H9 (cell line): ENCODE measurements around the gene MINDY4. TPM values are rescaled to one million over a fixed set of nuclear protein-coding genes. Genes with fewer than 3 reads are reported as not detected.

ENCODE experiments used
- DNase-seq: peaks from one replicate; pipeline ENCODE4 v3.0.0-alpha.2; 2017
- H2AFZ ChIP-seq: one replicate; pipeline ENCODE4 v1.6.1; 2013; ENCODE audit warnings: mild to moderate bottlenecking, low read length, control low read depth, moderate library complexity
- H2AK5ac ChIP-seq: 2 replicates; pipeline ENCODE4 v1.6.1; 2013; ENCODE audit warnings: low read length, control low read depth, mixed read lengths; ENCODE audit not compliant: insufficient read length
- H2BK120ac ChIP-seq: one replicate; pipeline ENCODE4 v1.6.1; 2013; ENCODE audit warnings: low read depth, mild to moderate bottlenecking, low read length, control low read depth, inconsistent platforms; ENCODE audit not compliant: poor library complexity, severe bottlenecking
- H2BK12ac ChIP-seq: 2 replicates; pipeline ENCODE4 v1.6.1; 2013; ENCODE audit warnings: low read length, control low read depth, mixed read lengths, low read depth; ENCODE audit not compliant: insufficient read length
- H2BK15ac ChIP-seq: 2 replicates; pipeline ENCODE4 v1.6.1; 2013; ENCODE audit warnings: low read depth, low read length, control low read depth
- H2BK20ac ChIP-seq: one replicate; pipeline ENCODE4 v1.6.1; 2013; ENCODE audit warnings: low read depth, mild to moderate bottlenecking, low read length, control low read depth, inconsistent platforms; ENCODE audit not compliant: poor library complexity, severe bottlenecking
- H2BK5ac ChIP-seq: 2 replicates; pipeline ENCODE4 v1.6.1; 2013; ENCODE audit warnings: low read length, control low read depth, mixed read lengths; ENCODE audit not compliant: insufficient read length
- H3K14ac ChIP-seq: 2 replicates; pipeline ENCODE4 v1.6.1; 2013; ENCODE audit warnings: low read length, control low read depth; ENCODE audit not compliant: insufficient read depth
- H3K18ac ChIP-seq: 2 replicates; pipeline ENCODE4 v1.6.1; 2013; ENCODE audit warnings: low read depth, mild to moderate bottlenecking, mixed read lengths, low read length, control low read depth; ENCODE audit not compliant: insufficient read length
- H3K23ac ChIP-seq: 2 replicates; pipeline ENCODE4 v1.6.1; 2013; ENCODE audit warnings: low read length, control low read depth, mixed read lengths, low read depth; ENCODE audit not compliant: insufficient read length
- H3K23me2 ChIP-seq: 2 replicates; pipeline ENCODE4 v1.6.1; 2013; ENCODE audit warnings: low read depth, mild to moderate bottlenecking, mixed read lengths, low read length, control low read depth; ENCODE audit not compliant: insufficient read length, poor library complexity, severe bottlenecking
- H3K27ac ChIP-seq: 2 replicates; pipeline ENCODE4 v1.5.1; 2013; ENCODE audit warnings: low read length, control low read depth, mixed read lengths, low read depth; ENCODE audit not compliant: insufficient read length
- H3K27me3 ChIP-seq: 2 replicates; pipeline ENCODE4 v1.6.1; 2013; ENCODE audit warnings: low read length, control low read depth, inconsistent platforms; ENCODE audit not compliant: insufficient read depth
- H3K4ac ChIP-seq: 2 replicates; pipeline ENCODE4 v1.6.1; 2013; ENCODE audit warnings: low read depth, mild to moderate bottlenecking, control low read depth, inconsistent platforms, low read length, moderate library complexity
- H3K4me1 ChIP-seq: 2 replicates; pipeline ENCODE4 v1.6.1; 2013; ENCODE audit warnings: low read length, control low read depth, inconsistent platforms; ENCODE audit not compliant: insufficient read depth
- H3K4me2 ChIP-seq: 2 replicates; pipeline ENCODE4 v1.6.1; 2013; ENCODE audit warnings: low read length, control low read depth, mixed read lengths; ENCODE audit not compliant: insufficient read length, insufficient read depth
- H3K56ac ChIP-seq: 2 replicates; pipeline ENCODE4 v1.6.1; 2013; ENCODE audit warnings: low read depth, mild to moderate bottlenecking, mixed read lengths, low read length, control low read depth; ENCODE audit not compliant: insufficient read length
- H3K79me1 ChIP-seq: 2 replicates; pipeline ENCODE4 v1.6.1; 2013; ENCODE audit warnings: low read depth, mild to moderate bottlenecking, moderate library complexity, low read length, control low read depth, inconsistent platforms; ENCODE audit not compliant: insufficient read depth, poor library complexity, severe bottlenecking
- H3K79me2 ChIP-seq: 2 replicates; pipeline ENCODE4 v1.6.1; 2013; ENCODE audit warnings: low read length, control low read depth, inconsistent platforms; ENCODE audit not compliant: insufficient read depth
- H3K9ac ChIP-seq: 2 replicates; pipeline ENCODE4 v1.6.1; 2013; ENCODE audit warnings: low read length, control low read depth, mixed read lengths; ENCODE audit not compliant: insufficient read length; ENCODE audit errors: extremely low read depth
- H3K9me3 ChIP-seq: one replicate; pipeline ENCODE4 v1.6.1; 2013; ENCODE audit warnings: low read depth, low read length, inconsistent platforms; ENCODE audit not compliant: control insufficient read depth
- H3T11ph ChIP-seq: one replicate; pipeline ENCODE4 v1.6.1; 2013; ENCODE audit warnings: mild to moderate bottlenecking, low read length, control low read depth, inconsistent platforms
- H4K20me1 ChIP-seq: one replicate; pipeline ENCODE4 v1.6.1; 2013; ENCODE audit not compliant: control insufficient read depth, insufficient read length, insufficient read depth
- H4K5ac ChIP-seq: 2 replicates; pipeline ENCODE4 v1.6.1; 2013; ENCODE audit warnings: low read depth, mild to moderate bottlenecking, mixed read lengths, low read length, control low read depth; ENCODE audit not compliant: insufficient read length
- H4K8ac ChIP-seq: replicated peaks from 2 replicates; pipeline ENCODE4 v1.6.1; 2013; ENCODE audit warnings: low read length, control low read depth, mixed read lengths, low read depth; ENCODE audit not compliant: insufficient read length
- H4K91ac ChIP-seq: 2 replicates; pipeline ENCODE4 v1.6.1; 2013; ENCODE audit warnings: low read depth, mild to moderate bottlenecking, moderate library complexity, mixed read lengths, low read length, control low read depth; ENCODE audit not compliant: insufficient read length
- H3K27ac Mint-ChIP-seq, 3 experiments: 2 replicates in 2 of 3; 3 replicates in 1 of 3; pipeline ENCODE4 v1.8.0; 2020 to 2021; ENCODE audit warnings: mixed read lengths in 3 of 3, mild to moderate bottlenecking in 1 of 3, moderate library complexity in 1 of 3
- H3K27me3 Mint-ChIP-seq: 2 replicates; pipeline ENCODE4 v1.8.0; 2021; ENCODE audit warnings: low read depth, mild to moderate bottlenecking, moderate library complexity, mixed read lengths
- H3K36me3 Mint-ChIP-seq, 3 experiments: 2 replicates in 2 of 3; 3 replicates in 1 of 3; pipeline ENCODE4 v1.8.0; 2020 to 2021; ENCODE audit warnings: low read depth in 3 of 3, mixed read lengths in 3 of 3; ENCODE audit not compliant: insufficient read depth in 1 of 3
- H3K4me1 Mint-ChIP-seq, 2 experiments: 2 replicates each; pipeline ENCODE4 v1.8.0; 2020; ENCODE audit warnings: mixed read lengths in 2 of 2
- H3K4me3 Mint-ChIP-seq, 2 experiments: 2 replicates in 1 of 2; 3 replicates in 1 of 2; pipeline ENCODE4 v1.8.0; 2020 to 2021; ENCODE audit warnings: mild to moderate bottlenecking in 2 of 2, mixed read lengths in 2 of 2, moderate library complexity in 1 of 2
- H3K9me3 Mint-ChIP-seq, 2 experiments: 2 replicates in 1 of 2; 3 replicates in 1 of 2; pipeline ENCODE4 v1.8.0; 2020; ENCODE audit warnings: mild to moderate bottlenecking in 2 of 2, mixed read lengths in 2 of 2, moderate library complexity in 1 of 2
- WGBS: extraction: QIAGEN DNeasy Blood & Tissue Kit; methylation state at CpG from one replicate; pipeline ENCODE4 v1.1.7; 2013; ENCODE audit warnings: missing lambda C conversion rate, low lambda C conversion rate, mixed read lengths; ENCODE audit not compliant: insufficient read length; ENCODE audit errors: extremely low coverage; 5-methylcytosine and 5-hydroxymethylcytosine counted together
- total RNA-seq: library from RNA; stranded (reverse); gene quantifications from 2 replicates; pipeline ENCODE4 v1.2.1, GENCODE V29; 2021
- TF ChIP-seq, protein P1 (sequence below): fragments of 200-600 bp; sonication (generic); conservative IDR thresholded peaks from 3 replicates; pipeline ENCODE4 v1.8.0; 2021; ENCODE audit warnings: antibody characterized with exemption, mild to moderate bottlenecking

Gene MINDY4
- total RNA-seq, 1 experiment from 2014 or later = 3.1 TPM

DNA sequence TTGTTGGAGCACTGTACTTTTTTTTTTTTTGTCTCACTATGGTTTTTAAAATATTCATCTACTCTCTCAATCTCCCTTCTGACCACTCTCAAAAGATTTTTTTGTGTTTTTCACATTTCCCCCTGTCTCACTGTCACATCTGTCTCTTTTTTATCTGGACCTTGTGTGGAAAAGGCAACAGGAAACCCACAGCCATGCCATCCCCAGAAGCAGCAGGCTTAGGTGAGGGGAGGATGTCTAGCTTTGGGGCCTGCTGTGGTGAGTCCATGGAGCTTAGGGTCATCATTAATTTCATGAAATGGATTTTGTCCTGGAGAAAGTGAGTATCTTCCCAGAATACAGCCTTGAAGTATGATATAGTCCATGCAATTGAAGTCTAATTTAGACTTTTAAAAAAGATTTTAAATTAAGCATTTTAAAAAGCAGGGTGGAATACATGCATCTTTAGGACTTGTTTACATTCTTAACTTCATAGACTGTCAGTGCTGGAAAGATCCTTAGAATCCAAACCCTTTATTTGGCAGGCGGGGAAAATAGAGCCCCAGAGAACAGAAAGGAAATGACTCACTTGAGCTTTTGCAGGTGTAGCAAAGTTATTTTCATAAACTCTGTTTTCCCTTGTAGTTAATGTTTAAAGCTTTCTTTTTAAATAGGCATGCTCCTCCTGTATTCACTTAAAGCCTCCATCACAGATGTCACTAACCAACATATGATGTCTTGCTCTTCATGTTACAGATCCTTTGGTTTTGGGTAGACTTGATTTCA is 25.1 kb downstream of the MINDY4 start:
- no peaks in the 10 kb centered on the region for H3K79me2 ChIP-seq
- Mint-ChIP-seq H3K9me3 (no peaks in the 10 kb centered on the region), H3K36me3 (peaks cover 0 to 3% (median 0%) of the 10 kb centered on the region in 3 experiments; a peak in 3 of 7 replicates), H3K4me3 (no peak overlapping the region), H3K27ac (no peak overlapping the region; a peak in 1 of 7 replicates), H3K4me1 (peaks cover 0 to 5% of the 10 kb centered on the region in 2 experiments; a peak in 2 of 4 replicates), H3K27me3 (no peaks in the 10 kb centered on the region)
- H4K91ac ChIP-seq = no peak overlapping the region
- H2BK12ac ChIP-seq = no peak overlapping the region
- H4K20me1 ChIP-seq = no peaks in the 10 kb centered on the region
- H3K4ac ChIP-seq = no peak overlapping the region
- no peak overlapping the region for H3K9ac ChIP-seq
- H2BK20ac ChIP-seq = no peak overlapping the region
- no peak overlapping the region for H3K18ac ChIP-seq
- H3K79me1 ChIP-seq = no peaks in the 10 kb centered on the region
- no peak overlapping the region for H3T11ph ChIP-seq
- H3K27ac ChIP-seq = no peak overlapping the region
- H3K56ac ChIP-seq = no peak overlapping the region
- no peak overlapping the region for H2AFZ ChIP-seq
- H3K14ac ChIP-seq = no peak overlapping the region
- no peaks in the 10 kb centered on the region for H3K4me1 ChIP-seq
- no peak overlapping the region for H2AK5ac ChIP-seq
- no peaks in the 10 kb centered on the region for H3K23me2 ChIP-seq
- H3K9me3 ChIP-seq = no peaks in the 10 kb centered on the region
- H3K27me3 ChIP-seq = no peaks in the 10 kb centered on the region
- H3K4me2 ChIP-seq = no peak overlapping the region
- H4K8ac ChIP-seq = no peak overlapping the region
- no peak overlapping the region for H2BK5ac ChIP-seq
- TF ChIP-seq, protein P1, sequence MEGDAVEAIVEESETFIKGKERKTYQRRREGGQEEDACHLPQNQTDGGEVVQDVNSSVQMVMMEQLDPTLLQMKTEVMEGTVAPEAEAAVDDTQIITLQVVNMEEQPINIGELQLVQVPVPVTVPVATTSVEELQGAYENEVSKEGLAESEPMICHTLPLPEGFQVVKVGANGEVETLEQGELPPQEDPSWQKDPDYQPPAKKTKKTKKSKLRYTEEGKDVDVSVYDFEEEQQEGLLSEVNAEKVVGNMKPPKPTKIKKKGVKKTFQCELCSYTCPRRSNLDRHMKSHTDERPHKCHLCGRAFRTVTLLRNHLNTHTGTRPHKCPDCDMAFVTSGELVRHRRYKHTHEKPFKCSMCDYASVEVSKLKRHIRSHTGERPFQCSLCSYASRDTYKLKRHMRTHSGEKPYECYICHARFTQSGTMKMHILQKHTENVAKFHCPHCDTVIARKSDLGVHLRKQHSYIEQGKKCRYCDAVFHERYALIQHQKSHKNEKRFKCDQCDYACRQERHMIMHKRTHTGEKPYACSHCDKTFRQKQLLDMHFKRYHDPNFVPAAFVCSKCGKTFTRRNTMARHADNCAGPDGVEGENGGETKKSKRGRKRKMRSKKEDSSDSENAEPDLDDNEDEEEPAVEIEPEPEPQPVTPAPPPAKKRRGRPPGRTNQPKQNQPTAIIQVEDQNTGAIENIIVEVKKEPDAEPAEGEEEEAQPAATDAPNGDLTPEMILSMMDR = no peak
- no CpG with 5 or more reads among the region's 1 CpG for WGBS
- H2BK120ac ChIP-seq = no peak overlapping the region
- no peak overlapping the region for H4K5ac ChIP-seq
- no peak for DNase-seq
- no peak overlapping the region for H2BK15ac ChIP-seq
- no peak overlapping the region for H3K23ac ChIP-seq
